ENCODE data around the gene S100A11. TPM values are rescaled to one million over a fixed set of nuclear protein-coding genes. Genes with fewer than 3 reads are reported as not detected.

Gene S100A11
- total RNA-seq, 1 experiment from 2014 or later, result 302 TPM

DNA sequence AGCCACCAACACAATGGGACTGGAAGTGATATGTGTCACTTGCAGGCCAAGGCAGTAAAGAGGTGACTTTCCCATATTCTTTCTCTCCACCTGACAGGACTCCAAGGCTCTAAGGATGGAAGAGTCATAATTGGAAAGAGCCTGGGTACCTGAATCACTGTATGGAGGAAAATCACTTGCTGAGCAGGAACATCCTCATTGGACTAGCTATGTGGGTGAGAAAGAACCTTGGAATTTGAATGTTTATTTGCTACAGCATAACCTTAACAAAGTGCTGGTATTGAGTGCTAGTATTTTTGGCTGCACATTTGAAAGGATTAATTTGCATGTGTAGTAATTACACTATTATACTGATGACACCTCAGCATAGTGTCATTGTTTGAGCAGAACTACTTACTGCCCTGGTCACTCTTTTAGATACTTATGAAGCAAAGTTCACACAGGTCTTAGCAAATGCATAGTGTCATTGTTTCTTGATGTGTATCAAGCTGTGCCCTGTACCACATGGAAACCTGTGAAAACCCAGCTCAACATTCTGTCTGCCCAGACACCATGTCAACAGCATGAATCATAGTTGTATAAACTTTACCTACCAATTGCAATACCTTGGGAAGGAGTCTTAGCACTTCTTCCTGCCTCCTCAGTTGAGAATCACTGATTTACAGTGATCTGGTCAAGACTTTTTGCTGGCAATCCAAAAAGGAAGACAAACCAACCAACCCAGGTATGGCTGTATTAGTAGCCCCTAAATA lies 38.0 kb downstream of the S100A11 start:
- H4K20me1 ChIP-seq (ENCODE audit: control insufficient read depth, insufficient read depth, insufficient read length), result no peaks in the 10 kb centered on the region
- H2BK120ac ChIP-seq (ENCODE audit: low read depth, low read length, poor library complexity, severe bottlenecking), result no peak overlapping the region
- no peak overlapping the region for H3K4me2 ChIP-seq (ENCODE audit: insufficient read depth, insufficient read length, low read length)
- no peak overlapping the region for H3K4ac ChIP-seq (ENCODE audit: low read depth, low read length)
- peaks cover 11 to 21% of the 10 kb centered on the region in 2 experiments for H3K4me1 Mint-ChIP-seq
- TF ChIP-seq, protein P1, sequence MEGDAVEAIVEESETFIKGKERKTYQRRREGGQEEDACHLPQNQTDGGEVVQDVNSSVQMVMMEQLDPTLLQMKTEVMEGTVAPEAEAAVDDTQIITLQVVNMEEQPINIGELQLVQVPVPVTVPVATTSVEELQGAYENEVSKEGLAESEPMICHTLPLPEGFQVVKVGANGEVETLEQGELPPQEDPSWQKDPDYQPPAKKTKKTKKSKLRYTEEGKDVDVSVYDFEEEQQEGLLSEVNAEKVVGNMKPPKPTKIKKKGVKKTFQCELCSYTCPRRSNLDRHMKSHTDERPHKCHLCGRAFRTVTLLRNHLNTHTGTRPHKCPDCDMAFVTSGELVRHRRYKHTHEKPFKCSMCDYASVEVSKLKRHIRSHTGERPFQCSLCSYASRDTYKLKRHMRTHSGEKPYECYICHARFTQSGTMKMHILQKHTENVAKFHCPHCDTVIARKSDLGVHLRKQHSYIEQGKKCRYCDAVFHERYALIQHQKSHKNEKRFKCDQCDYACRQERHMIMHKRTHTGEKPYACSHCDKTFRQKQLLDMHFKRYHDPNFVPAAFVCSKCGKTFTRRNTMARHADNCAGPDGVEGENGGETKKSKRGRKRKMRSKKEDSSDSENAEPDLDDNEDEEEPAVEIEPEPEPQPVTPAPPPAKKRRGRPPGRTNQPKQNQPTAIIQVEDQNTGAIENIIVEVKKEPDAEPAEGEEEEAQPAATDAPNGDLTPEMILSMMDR (conservative IDR thresholded peaks at IDR 0.05), result no peak
- no peak overlapping the region for H4K8ac ChIP-seq (replicated peaks; ENCODE audit: insufficient read length, low read depth, low read length)
- no peaks in the 10 kb centered on the region for H3K9me3 ChIP-seq (ENCODE audit: control insufficient read depth, low read depth, low read length)
- peaks cover 6% of the 10 kb centered on the region for H3K23me2 ChIP-seq (ENCODE audit: insufficient read length, low read depth, low read length, poor library complexity, severe bottlenecking)
- no peak overlapping the region for H3K9ac ChIP-seq (ENCODE audit: extremely low read depth, insufficient read length, low read length)
- no peaks in the 10 kb centered on the region for H3K9me3 Mint-ChIP-seq
- no peak overlapping the region for H2AK5ac ChIP-seq (ENCODE audit: insufficient read length, low read length)
- H3K4me1 ChIP-seq (ENCODE audit: insufficient read depth, low read length), result peaks cover 4% of the 10 kb centered on the region; the same call in 1 of the 2 replicates
- no peak overlapping the region for H3K18ac ChIP-seq (ENCODE audit: insufficient read length, low read depth, low read length)
- no peak overlapping the region for H2BK20ac ChIP-seq (ENCODE audit: low read depth, low read length, poor library complexity, severe bottlenecking)
- H3K27me3 ChIP-seq (ENCODE audit: insufficient read depth, low read length), result no peaks in the 10 kb centered on the region
- H3K4me3 Mint-ChIP-seq, result no peak overlapping the region
- no peaks in the 10 kb centered on the region for H3K79me2 ChIP-seq (ENCODE audit: insufficient read depth, low read length)
- no peak overlapping the region for H2BK12ac ChIP-seq (ENCODE audit: insufficient read length, low read depth, low read length)
- no peaks in the 10 kb centered on the region for H3K79me1 ChIP-seq (ENCODE audit: insufficient read depth, low read depth, low read length, poor library complexity, severe bottlenecking)
- DNase-seq, result no peak
- H3K14ac ChIP-seq (ENCODE audit: insufficient read depth, low read length), result no peak overlapping the region
- no peak overlapping the region for H4K91ac ChIP-seq (ENCODE audit: insufficient read length, low read depth, low read length)
- H3K27ac Mint-ChIP-seq, result no peak overlapping the region
- no peak overlapping the region for H3K23ac ChIP-seq (ENCODE audit: insufficient read length, low read depth, low read length)
- H4K5ac ChIP-seq (ENCODE audit: insufficient read length, low read depth, low read length), result no peak overlapping the region
- no peaks in the 10 kb centered on the region for H3K36me3 Mint-ChIP-seq (ENCODE audit: insufficient read depth in 1 of 3, low read depth in 3 of 3)
- no peak overlapping the region for H2BK15ac ChIP-seq (ENCODE audit: low read depth, low read length)
- peaks cover 4% of the 10 kb centered on the region for H3K27me3 Mint-ChIP-seq (ENCODE audit: low read depth)
- no peak overlapping the region for H3K27ac ChIP-seq (ENCODE audit: insufficient read length, low read depth, low read length)
- no peak overlapping the region for H3T11ph ChIP-seq (ENCODE audit: low read length)
- H2AFZ ChIP-seq (ENCODE audit: low read length), result no peak overlapping the region
- H2BK5ac ChIP-seq (ENCODE audit: insufficient read length, low read length), result no peak overlapping the region
- H3K56ac ChIP-seq (ENCODE audit: insufficient read length, low read depth, low read length), result no peak overlapping the region
